DMS 273 (cell line): Measurements from ENCODE around the gene FAM149B1.

Source experiments
- DNase-seq: peaks from one replicate; lab custom pipeline; 2025; ENCODE audit not compliant: unreplicated experiment; lab: John Stamatoyannopoulos, UW

FAM149B1 gene

GRCh38 chr10:73174148-73174925, 6.4 kb downstream of the FAM149B1 start:
- DNase-seq: no peak

DNA sequence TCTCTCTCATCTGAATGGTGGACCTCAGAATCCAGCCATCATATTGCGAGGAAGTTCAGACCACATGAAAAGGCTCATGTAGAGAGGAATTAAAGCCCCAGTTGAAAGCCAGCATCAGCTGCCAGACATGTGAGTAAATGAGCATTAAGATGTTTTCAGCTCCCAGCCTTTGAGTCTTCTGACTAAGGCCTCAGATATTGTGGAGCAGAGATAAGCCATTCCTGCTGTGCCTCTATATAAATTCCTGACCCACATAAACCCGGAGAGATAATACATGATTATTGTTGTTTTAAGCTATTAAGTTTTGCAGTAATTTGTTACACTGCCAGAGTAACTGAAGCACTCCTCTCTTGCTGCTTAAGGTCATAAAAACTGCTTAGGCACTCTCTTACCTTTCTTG, 14.6 kb downstream of the FAM149B1 start:
- DNase-seq: no peak

DNA sequence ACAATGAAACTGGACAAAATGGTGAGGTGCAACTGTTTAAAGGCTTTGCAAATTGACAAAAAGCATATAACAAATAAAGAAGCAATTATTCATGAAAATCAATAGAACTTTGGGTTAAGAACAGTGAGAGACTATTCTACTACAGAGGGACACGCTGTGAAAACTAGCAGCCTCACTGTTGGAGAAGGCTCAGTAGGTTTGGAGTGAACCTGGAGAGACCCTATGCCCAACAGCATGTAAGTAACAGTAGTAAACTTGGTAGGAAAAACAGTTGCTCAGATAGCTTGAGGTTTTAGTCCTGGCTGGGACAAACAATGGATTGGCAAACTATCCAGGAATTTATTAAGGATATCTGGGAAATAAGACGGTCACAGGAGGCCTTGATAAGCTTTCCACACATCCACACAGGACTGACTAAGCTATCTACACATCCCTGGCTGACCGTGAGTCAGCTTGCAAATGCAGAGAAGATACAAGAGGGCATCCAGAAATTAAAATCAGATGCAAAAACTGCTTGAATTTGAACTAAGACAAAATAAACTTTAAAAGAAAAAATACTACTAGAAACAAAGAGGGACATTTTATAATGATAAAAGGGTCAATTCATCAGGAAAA, 15.9 kb downstream of the FAM149B1 start:
- no peak for DNase-seq

DNA sequence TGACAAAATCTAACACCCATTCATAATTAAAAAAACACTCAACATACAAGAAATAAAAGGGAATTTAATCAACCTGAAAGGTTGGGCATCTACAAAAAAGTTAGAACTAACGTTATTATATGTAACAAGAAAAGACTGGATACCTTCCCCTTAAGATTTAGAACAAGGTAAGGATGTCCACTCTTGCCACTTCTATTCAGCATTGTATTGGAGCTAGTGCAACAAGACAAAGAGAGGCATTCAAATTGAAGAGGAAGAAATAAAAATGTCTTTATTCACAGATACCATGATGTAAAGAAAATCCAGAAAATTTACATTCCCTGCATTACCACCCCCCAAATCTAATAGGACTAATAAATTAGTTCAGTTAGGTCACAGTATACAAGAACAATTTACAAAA, 18.3 kb downstream of the FAM149B1 start:
- no peak for DNase-seq

DNA sequence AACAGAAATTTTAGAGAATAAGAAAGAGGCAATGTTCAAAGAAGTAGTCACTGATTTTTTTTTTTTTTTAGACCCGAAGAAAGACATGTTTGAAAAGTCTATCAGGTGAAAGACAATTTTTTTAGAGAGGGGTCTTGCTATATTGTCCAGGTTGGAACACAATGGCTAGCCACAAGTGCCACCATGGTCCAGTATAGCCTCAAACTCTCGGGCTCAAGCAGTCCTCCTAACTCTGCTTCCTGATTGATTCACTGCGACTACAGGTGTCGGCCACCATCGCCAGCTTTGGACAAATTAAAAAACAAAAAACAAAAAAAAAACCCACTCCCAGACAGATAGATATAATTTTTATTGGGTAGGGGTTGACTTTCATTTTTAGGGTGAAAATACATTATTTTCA, 22.3 kb downstream of the FAM149B1 start:
- no peak for DNase-seq

- no peak for DNase-seq
Observed at GRCh38 chr10:73205081-73205480, 37.2 kb downstream of the FAM149B1 start.

DNA sequence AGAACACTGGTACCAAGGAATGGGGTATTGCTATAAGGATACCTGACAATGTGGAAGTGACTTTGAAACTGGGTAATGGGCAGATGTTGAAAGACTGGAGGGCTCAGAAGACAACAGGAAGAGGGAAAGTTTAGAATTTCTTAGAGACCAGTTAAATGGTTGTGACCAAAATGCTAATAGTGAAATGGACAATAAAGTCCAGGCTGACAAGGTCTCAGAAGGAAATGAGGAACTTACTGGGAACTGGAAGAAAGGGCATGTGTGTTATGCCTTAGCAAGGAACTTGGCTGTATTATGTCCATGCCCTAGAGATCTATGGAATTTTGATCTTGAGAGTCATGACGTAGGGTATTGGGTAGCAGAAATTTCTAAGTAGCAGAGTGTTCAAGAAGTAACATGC, 38.0 kb downstream of the FAM149B1 start:
- DNase-seq: no peak

- no peak for DNase-seq
Observed at GRCh38 chr10:73206385-73206784, 38.5 kb downstream of the FAM149B1 start.

- no peak for DNase-seq
Observed at GRCh38 chr10:73207883-73208282, 40.0 kb downstream of the FAM149B1 start.

DNA sequence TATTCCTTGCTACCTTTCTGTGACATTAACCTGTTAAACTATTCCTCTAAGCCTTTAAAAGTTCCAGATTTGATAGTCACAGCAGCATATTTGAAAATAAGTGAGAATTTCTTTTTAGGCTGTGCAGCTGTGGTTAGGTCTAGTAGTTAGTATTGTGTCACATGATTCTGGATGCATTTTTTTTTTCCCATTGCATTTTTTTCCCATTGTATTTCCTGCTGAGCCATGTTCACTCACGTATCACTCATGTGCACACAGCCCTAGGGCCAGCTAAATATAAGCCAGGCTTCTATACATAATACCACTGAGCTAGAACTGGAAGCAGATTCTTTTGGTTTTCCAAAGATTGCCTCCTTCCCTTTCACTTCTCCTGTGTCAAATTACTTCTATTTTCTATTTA, 41.8 kb downstream of the FAM149B1 start:
- DNase-seq: no peak

DNA sequence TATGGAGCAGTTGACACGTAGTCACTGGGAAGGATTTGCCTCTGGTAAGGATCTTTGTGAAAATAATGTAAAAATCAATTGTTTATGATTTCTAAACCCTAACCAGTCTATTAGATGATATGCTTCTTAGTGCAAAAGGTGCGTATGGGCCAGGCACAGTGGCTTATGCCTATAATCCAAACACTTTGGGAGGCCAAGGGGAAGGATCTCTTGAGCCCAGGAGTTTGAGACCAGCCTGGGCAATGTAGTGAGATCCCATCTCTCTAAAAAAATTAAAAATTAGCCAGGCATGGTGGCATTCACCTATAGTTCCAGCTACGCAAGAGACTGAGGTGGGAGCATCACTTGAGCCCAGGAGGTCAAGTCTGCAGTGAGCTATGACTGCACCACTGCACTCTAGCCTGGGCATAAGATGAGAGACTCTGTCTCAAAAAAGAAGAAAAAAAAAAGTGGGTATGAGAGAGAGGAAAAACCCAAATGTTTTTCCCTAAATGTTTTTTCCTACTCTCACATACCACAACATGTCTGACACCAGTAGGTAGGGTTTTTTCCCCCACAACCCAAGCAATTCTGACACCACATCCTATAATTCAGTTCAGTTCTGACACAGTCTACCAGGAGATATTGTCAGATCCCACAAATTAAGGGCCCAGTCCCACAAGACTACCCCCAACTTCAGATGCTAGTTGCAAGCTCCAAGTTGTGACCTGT, 42.6 kb downstream of the FAM149B1 start:
- DNase-seq: no peak

GRCh38 chr10:73211106-73211811, 43.3 kb downstream of the FAM149B1 start:
- DNase-seq: no peak

DNA sequence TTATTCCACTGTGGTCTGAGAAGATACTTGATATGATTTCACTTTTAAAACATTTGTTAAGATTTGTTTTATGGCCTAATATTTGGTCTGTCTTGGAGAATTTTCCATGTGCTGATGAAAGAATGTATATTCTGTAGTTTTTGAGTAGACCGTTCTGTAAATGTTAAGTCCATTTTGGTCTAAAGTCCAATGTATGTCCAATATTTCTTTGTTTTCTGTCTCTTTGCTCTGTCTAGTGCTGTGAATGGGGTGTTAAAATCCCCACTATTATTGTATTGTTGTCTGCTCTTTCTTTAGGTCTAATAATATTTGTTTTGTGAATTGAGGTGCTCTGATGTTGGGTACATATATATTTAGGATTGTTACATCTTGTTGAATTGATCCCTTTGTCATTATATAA, 47.8 kb downstream of the FAM149B1 start:
- DNase-seq: no peak

- DNase-seq: no peak
Observed at GRCh38 chr10:73217628-73218027, 49.7 kb downstream of the FAM149B1 start.

GRCh38 chr10:73218431-73219191, 50.7 kb downstream of the FAM149B1 start:
- DNase-seq: peak; percentile 18

GRCh38 chr10:73219384-73219783, 51.5 kb downstream of the FAM149B1 start:
- DNase-seq: no peak

GRCh38 chr10:73220989-73221388, 53.1 kb downstream of the FAM149B1 start:
- DNase-seq: no peak

GRCh38 chr10:73225518-73225917, 57.6 kb downstream of the FAM149B1 start:
- DNase-seq: no peak

- no peak for DNase-seq
Observed at GRCh38 chr10:73226663-73227062, 58.7 kb downstream of the FAM149B1 start.

DNA sequence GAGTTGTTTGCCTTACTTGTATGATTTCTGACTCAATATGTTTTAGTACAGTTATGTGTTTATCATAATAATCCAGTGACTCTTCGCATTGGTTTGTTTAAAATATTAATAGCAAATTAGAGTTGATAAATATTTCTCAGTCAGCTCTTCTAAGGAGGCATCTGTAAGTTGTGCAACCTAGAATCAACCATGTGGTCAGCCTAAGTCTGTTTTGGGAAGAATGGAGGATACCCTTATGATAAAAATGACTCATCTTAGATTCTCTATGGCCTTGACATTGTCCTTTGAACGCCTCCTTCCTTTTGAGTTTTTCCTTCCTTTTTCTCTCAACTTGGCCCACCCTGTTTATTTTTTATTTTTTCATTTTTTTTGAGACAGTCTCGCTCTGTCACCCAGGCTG, 60.3 kb downstream of the FAM149B1 start:
- no peak for DNase-seq

- no peak for DNase-seq
Observed at GRCh38 chr10:73229567-73229966, 61.6 kb downstream of the FAM149B1 start.
